Activated T-helper 2 cell treated with anti-CD3 and anti-CD28 coated beads, Interferon-gamma antibody, Interleukin-2, Interleukin-4, amounts not matched to agents 10 μg/mL and 5 μg/mL and 100 μg/mL, durations not matched to agents 14 hours and 24 hours and 36 hours (primary cell): Measurements from ENCODE around the gene SRRD. TPM values are rescaled to one million over a fixed set of nuclear protein-coding genes. Genes with fewer than 3 reads are reported as not detected.

Experiments
- DNase-seq: peaks from one replicate; pipeline ENCODE4 v3.0.0; 2021; ENCODE audit warnings: low spot score
- H3K27ac Mint-ChIP-seq: one replicate; pipeline ENCODE4 v1.8.0; 2021; ENCODE audit warnings: mixed read lengths
- H3K27me3 Mint-ChIP-seq: one replicate; pipeline ENCODE4 v1.8.0; 2021; ENCODE audit warnings: low read depth, mixed read lengths
- H3K36me3 Mint-ChIP-seq: one replicate; pipeline ENCODE4 v1.8.0; 2021; ENCODE audit warnings: low read depth, mixed read lengths
- H3K4me1 Mint-ChIP-seq: one replicate; pipeline ENCODE4 v1.8.0; 2021; ENCODE audit warnings: low read depth, mixed read lengths
- H3K4me3 Mint-ChIP-seq: one replicate; pipeline ENCODE4 v1.8.0; 2021; ENCODE audit warnings: low read depth, mild to moderate bottlenecking, moderate library complexity, mixed read lengths
- H3K9me3 Mint-ChIP-seq: one replicate; pipeline ENCODE4 v1.8.0; 2021; ENCODE audit warnings: mixed read lengths
- intact Hi-C: fragments of 100-400 bp; cut with micrococcal nuclease; formaldehyde crosslinking; loops from one replicate; pipeline ENCODE4 v1.15.1; 2023
- total RNA-seq: library from RNA; stranded (reverse); gene quantifications from 2 replicates; pipeline ENCODE4 v1.2.3, GENCODE V29; 2022

Gene SRRD
- total RNA-seq, 1 donor from 2014 or later = 21.6 TPM

DNA sequence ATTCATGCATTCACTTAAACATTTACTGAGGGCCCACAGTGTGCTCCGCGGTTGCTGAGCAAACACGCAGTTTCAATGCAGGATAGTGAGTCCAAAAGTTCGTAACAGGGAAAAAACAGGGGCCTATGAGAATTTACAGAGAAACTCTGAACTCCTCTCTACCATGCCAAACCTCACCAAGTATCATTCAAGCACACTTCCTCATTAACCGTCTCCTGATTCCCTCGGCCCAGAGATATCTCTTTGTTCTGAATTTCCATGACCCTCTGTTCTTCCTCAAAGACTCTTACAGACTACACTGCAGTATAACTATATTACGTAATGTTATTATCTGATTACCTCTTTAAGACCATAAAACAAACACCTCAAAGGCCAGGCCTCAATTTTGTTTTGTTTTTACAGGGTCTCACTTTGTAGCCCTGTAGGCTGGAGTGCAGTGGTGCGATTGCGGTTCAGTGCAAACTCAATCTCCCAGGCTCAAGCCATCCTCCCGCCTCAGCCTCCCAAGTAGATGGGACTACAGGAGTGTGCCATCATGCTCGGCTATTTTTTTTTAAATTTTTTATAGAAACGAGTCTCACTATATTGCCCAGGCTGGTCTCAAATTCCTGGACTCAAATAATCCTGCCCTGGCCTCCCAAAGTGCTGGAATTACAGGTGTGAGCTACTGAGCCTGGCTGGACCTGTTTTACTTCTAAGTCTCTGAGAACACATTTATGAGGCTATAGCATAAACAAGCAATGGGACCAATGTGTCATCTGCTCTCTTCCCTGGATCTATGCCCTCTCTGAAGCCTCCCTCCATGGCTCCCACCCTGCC, 3.7 kb upstream of the SRRD start:
- Mint-ChIP-seq H3K9me3 (no peaks in the 10 kb centered on the region), H3K36me3 (peaks cover 50% of the 10 kb centered on the region), H3K27me3 (no peaks in the 10 kb centered on the region), H3K4me3 (peak overlapping the region; percentile 77), H3K4me1 (peaks cover 65% of the 10 kb centered on the region), H3K27ac (peak overlapping the region; percentile 86)
- no peak for DNase-seq
- intact Hi-C loops = loop anchor here (5.0 kb wide), 1 partner anchor 192 kb away; no protein-coding TSS in a partner anchor

DNA sequence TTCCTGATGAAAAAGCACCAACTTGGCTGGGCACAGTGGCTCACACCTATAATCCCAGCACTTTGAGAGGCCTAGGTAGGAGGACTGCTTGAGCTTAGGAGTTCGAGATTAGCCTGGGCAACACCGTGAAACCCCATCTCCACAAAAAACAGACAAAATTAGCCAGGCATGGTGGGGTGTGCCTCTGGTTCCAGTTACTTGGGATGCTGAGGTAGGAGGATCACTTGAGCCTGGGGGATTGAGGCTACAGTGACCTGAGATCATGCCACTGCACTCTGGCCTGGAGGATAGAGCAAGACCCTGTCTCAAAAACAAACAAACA, 3.1 kb upstream of the SRRD start:
- Mint-ChIP-seq H3K27ac (peak overlapping the region; percentile 86), H3K4me3 (peak overlapping the region; percentile 77), H3K36me3 (peaks cover 49% of the 10 kb centered on the region), H3K9me3 (no peaks in the 10 kb centered on the region), H3K4me1 (peaks cover 70% of the 10 kb centered on the region), H3K27me3 (no peaks in the 10 kb centered on the region)
- intact Hi-C loops = loop anchor here (5.0 kb wide), 1 partner anchor 192 kb away; no protein-coding TSS in a partner anchor
- DNase-seq = no peak

DNA sequence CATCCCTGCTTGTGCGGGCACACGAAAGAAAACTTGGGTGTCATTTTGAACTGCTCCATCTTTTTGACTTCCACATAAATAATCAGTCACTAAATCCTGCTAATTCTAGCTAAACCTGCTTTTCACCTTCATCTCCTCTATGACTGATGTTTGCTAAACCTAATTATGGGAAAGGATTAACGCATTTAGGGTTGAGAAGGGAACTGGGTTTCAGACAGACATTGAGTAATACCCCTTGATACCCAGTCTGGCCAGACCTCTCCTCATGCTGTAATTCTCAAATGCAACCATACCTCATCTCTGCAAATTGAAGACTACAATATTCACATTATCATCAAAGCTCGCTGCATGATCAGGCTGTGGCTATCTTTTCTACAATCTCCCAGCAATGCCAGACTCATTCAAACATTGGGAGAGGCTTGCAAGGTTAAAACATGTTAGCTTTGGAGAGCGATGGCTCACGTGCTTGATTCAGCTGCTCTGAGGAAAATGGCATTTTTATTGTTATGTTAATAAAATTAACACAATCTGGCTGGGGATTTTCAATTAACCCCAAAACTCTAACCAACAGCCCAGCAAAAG, 2.5 kb upstream of the SRRD start:
- no peaks in the 10 kb centered on the region for H3K27me3 Mint-ChIP-seq
- peak overlapping the region; percentile 77 for H3K4me3 Mint-ChIP-seq
- peak overlapping the region; percentile 86 for H3K27ac Mint-ChIP-seq
- no peaks in the 10 kb centered on the region for H3K9me3 Mint-ChIP-seq
- peaks cover 76% of the 10 kb centered on the region for H3K4me1 Mint-ChIP-seq
- peaks cover 49% of the 10 kb centered on the region for H3K36me3 Mint-ChIP-seq
- intact Hi-C loops = loop anchor here (5.0 kb wide), 1 partner anchor 191 kb away; no protein-coding TSS in a partner anchor
- no peak for DNase-seq

DNA sequence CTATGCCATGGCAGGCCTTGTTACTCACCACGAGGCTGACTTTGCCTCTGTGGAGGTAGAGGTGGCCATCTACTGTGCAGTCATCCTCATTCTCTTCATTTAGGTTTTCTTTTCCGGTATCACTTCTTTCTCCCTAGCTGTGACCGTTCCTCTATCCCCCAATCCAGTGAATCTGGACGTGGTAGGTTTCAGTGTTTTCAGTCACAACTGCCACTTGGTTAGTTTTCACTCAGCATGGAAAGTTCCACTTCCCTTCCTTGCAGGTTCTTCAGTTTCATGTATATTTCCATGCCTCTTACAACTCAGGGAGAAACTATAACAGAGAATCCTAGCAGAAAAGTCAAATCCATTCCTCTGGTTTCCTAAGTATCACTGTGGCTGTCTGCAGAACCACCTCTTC, 2.0 kb upstream of the SRRD start:
- intact Hi-C loops = loop anchor here (2.0 to 5.0 kb wide), 3 partner anchors 31 to 191 kb away; partner anchors contain the start of genes ASPHD2 and TFIP11
- Mint-ChIP-seq H3K27ac (peak overlapping the region; percentile 86), H3K36me3 (peaks cover 44% of the 10 kb centered on the region), H3K9me3 (no peaks in the 10 kb centered on the region), H3K27me3 (no peaks in the 10 kb centered on the region), H3K4me3 (peak overlapping the region; percentile 89), H3K4me1 (peaks cover 74% of the 10 kb centered on the region)
- DNase-seq = no peak

DNA sequence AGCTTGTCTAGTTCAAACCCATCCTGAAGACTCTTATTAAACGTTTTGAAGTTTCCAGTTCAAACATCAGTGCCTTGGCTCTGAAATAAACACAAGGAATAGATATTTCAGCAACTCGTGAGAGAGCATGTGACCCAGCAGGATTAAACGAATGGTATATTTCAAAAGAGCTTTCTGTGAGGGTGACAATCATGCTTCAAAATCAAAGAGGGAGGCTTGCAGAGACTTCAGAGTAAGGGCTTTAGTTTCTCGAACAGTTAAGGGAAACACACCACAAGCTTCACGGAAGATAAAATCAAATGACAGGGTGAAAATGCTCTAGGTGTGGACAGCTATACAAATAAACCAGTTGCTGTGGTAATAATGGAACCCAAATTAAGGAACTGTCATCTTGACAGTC, 1.5 kb upstream of the SRRD start:
- Mint-ChIP-seq H3K36me3 (peaks cover 39% of the 10 kb centered on the region), H3K4me3 (peak overlapping the region; percentile 89), H3K27me3 (no peaks in the 10 kb centered on the region), H3K9me3 (no peaks in the 10 kb centered on the region), H3K27ac (peak overlapping the region; percentile 86), H3K4me1 (peaks cover 69% of the 10 kb centered on the region)
- intact Hi-C loops = loop anchor here (2.0 to 5.0 kb wide), 3 partner anchors 31 to 190 kb away; partner anchors contain the start of genes ASPHD2 and TFIP11
- no peak for DNase-seq

DNA sequence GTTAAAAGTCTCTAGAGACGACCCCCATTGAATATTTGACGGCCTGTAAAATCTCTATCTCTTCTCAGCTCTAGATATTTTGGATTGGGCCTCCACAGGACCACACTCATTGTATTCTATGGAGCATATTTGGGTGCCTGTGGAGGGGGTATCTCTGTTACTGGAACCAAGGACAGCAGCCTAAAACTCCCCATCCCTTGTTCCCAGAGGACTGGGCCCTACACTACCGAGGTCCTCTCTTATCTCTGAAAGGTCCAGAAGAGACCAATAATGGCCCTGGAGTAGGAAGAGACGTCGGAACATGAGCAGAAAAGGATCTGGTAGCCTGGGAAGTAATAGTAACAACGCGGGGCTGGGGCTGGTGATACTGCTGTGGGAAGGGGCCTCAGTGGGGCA, 636 bp upstream of the SRRD start:
- peaks cover 37% of the 10 kb centered on the region for H3K36me3 Mint-ChIP-seq
- H3K9me3 Mint-ChIP-seq = no peaks in the 10 kb centered on the region
- H3K27ac Mint-ChIP-seq = peak overlapping the region; percentile 86
- no peak for DNase-seq
- H3K4me1 Mint-ChIP-seq = peaks cover 60% of the 10 kb centered on the region
- no peaks in the 10 kb centered on the region for H3K27me3 Mint-ChIP-seq
- H3K4me3 Mint-ChIP-seq = peak overlapping the region; percentile 89
- intact Hi-C loops = loop anchor here (2.0 to 5.0 kb wide), 3 partner anchors 30 to 189 kb away; partner anchors contain the start of genes ASPHD2 and TFIP11

DNA sequence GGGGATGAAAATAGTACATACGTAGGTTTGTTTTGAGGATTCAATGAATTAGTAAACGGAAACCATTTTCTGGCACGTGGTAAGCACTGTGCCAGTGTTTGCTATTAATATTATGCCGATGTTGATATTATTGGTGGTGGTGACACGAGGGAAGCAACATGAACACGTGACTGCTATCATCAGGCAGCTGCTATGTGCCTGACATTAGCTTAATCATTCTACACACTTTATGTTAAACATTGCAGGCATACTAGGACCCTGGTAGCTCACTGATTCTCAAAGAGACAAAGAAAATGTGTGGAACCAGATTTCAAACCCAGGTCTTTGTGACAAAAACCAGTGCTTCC, 656 bp downstream of the SRRD start:
- no peaks in the 10 kb centered on the region for H3K27me3 Mint-ChIP-seq
- intact Hi-C loops = loop anchor here (5.0 kb wide), 1 partner anchor 188 kb away; no protein-coding TSS in a partner anchor
- peaks cover 39% of the 10 kb centered on the region for H3K36me3 Mint-ChIP-seq
- H3K4me1 Mint-ChIP-seq = peaks cover 53% of the 10 kb centered on the region
- DNase-seq = no peak
- H3K27ac Mint-ChIP-seq = peak overlapping the region; percentile 84
- H3K4me3 Mint-ChIP-seq = peak overlapping the region; percentile 89
- no peaks in the 10 kb centered on the region for H3K9me3 Mint-ChIP-seq

DNA sequence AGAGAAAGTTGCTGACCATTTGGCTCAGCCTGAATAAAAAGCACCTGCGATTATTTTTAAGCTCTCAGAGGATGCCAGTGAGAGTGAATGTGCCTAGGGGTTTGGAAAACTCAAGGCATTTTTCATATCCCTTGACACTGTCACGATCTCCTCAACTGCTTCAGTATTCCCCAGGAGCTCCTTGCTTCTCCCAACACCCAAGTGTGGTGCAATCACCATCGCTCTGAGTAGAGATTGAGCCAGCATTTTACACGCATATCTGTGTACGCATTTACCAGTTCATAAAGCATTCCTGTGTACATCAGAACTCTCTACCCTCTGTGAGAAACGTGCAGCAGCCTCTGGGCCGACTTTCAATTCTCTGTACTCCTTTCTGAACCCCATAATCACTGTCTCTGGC, 1.3 kb downstream of the SRRD start:
- H3K27me3 Mint-ChIP-seq = no peaks in the 10 kb centered on the region
- H3K4me1 Mint-ChIP-seq = peaks cover 46% of the 10 kb centered on the region
- no peak for DNase-seq
- peak overlapping the region; percentile 20 for H3K27ac Mint-ChIP-seq
- intact Hi-C loops = no loop called here
- H3K9me3 Mint-ChIP-seq = no peaks in the 10 kb centered on the region
- H3K4me3 Mint-ChIP-seq = peak overlapping the region; percentile 58
- H3K36me3 Mint-ChIP-seq = peaks cover 39% of the 10 kb centered on the region

DNA sequence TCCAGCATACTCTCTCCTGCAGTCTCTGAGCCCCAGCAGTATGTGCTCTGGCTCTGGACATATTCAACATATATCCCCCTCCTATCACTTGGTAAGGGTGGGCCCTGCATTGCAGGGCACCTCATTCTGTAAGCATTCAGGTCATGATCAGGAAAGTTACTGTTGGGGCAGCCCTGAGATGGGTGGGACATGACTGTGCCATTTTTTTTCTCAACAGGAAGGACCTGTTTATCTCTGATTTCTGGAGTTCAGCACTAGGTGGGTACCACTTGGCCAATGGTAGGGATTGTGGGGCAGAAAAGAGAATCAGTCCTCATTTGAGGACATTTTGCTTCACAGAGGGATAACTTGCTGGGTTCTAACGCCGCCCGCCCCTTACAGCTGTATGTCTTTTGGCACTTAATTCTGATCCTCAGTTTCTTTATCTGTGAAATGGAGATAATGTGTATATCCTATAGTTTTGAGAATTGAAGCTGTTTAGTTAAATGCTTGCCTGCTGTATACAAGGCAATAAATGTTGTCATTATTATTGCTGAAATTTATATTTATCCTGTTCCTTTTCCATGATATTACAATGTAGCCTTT, 2.2 kb downstream of the SRRD start:
- Mint-ChIP-seq H3K36me3 (peaks cover 43% of the 10 kb centered on the region), H3K27me3 (no peaks in the 10 kb centered on the region), H3K9me3 (no peaks in the 10 kb centered on the region), H3K27ac (no peak overlapping the region), H3K4me1 (peaks cover 40% of the 10 kb centered on the region), H3K4me3 (peak overlapping the region; percentile 58)
- intact Hi-C loops = no loop called here
- DNase-seq = no peak

DNA sequence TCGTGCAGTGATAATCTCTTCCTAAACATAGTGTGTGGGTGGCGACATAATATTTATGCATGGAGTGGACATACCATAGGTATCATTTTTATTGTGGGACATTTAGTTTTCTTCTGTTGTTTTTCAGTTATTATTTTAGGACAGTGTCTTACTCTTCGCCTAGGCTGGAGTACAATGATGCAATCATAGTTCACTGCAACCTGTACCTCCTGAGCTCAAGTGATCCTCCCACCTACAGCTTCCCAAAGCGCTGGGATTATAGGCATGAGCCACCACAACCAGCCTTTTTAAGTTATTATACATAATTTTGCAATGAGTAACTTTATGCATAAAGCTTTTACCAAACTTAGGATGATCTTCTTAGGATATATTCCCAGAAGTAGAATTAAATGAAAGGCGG, 2.7 kb downstream of the SRRD start:
- no peaks in the 10 kb centered on the region for H3K27me3 Mint-ChIP-seq
- H3K27ac Mint-ChIP-seq = no peak overlapping the region
- intact Hi-C loops = no loop called here
- H3K36me3 Mint-ChIP-seq = peaks cover 40% of the 10 kb centered on the region
- H3K4me3 Mint-ChIP-seq = no peak overlapping the region
- DNase-seq = no peak
- H3K9me3 Mint-ChIP-seq = no peaks in the 10 kb centered on the region
- peaks cover 35% of the 10 kb centered on the region for H3K4me1 Mint-ChIP-seq

DNA sequence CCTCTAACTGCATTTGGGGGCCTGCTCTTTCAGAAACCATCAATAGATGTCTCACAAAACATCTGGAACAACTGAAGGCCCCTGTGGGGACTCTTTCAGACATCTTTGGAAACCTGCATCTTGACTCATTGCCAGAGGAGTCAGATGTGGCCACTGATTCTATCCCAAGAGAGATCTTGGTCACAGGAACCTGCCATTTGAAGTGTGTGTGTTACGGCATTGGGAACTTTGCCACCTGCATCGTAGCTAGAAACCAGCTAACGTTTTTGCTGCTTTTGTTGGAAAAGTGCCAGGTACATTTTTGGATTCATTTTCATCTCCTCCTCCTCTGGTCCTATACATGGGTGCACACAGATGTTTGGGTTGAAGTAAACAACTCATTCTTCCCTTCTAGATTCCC, 4.3 kb downstream of the SRRD start:
- Mint-ChIP-seq H3K27me3 (no peaks in the 10 kb centered on the region), H3K9me3 (no peaks in the 10 kb centered on the region), H3K4me1 (peaks cover 20% of the 10 kb centered on the region), H3K27ac (no peak overlapping the region), H3K36me3 (peaks cover 47% of the 10 kb centered on the region), H3K4me3 (no peak overlapping the region)
- DNase-seq = no peak
- intact Hi-C loops = no loop called here

DNA sequence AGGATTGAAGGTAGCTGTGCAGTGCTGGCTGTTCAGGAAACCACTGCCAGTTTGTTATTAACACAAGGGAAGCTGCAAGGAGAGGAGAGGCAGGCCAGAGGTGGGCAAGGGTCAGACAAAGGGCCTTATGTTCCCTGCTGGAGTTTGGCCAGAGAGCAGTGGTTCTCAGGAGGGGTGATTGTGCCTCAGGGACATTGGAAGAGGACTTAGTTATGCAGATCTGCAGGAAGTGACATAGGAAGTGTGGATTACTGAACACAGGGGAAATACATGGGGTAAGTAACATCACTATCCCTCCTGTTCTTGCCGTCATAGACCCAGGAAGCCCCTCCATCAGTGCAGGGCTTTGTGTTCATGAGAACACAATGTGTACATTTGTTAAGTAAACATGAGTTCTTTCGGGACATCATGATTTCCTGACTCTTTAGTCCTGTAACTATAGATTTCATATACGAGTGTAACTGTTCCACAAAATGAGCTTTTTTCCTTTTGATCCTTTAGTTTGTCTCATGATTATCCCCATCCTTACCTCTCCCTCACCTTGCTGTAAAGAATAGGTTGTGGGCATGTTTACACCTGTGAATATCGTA, 5.9 kb downstream of the SRRD start:
- Mint-ChIP-seq H3K36me3 (peaks cover 58% of the 10 kb centered on the region), H3K27ac (no peak overlapping the region), H3K9me3 (no peaks in the 10 kb centered on the region), H3K27me3 (no peaks in the 10 kb centered on the region), H3K4me1 (peaks cover 15% of the 10 kb centered on the region), H3K4me3 (no peak overlapping the region)
- DNase-seq = no peak
- intact Hi-C loops = no loop called here
